PC-9 (cell line): ENCODE data around the gene NUP54. TPM values are rescaled to one million over a fixed set of nuclear protein-coding genes. Genes with fewer than 3 reads are reported as not detected.
A peak's percentile ranks its signal among the peaks of the same experiment; 100 is the strongest.

Experiments used
- BruUV-seq: library from RNA; stranded (reverse); fragments of 400-500 nt; replicated peaks from 2 replicates; lab custom pipeline; 2021; lab: Mats Ljungman, UMichigan
- CTCF ChIA-PET: fragments of 300-600 bp; sonication (Branson Sonifier 250); formaldehyde crosslinking; loops from one replicate; lab custom pipeline; 2022; ENCODE audit warnings: antibody characterized with exemption; lab: Charles Lee
- POLR2A ChIA-PET: fragments of 300-600 bp; sonication (Branson Sonifier 250); formaldehyde crosslinking; loops from one replicate; lab custom pipeline; 2022; ENCODE audit warnings: antibody characterized with exemption; ENCODE audit not compliant: unreplicated experiment; lab: Charles Lee
- DNase-seq, 2 experiments: peaks; one replicate each; pipeline versions ENCODE4 v3.0.0 to v3.0.0-alpha.2; 2015 to 2022; ENCODE audit warnings: mixed read lengths in 1 of 2
- H2AFZ ChIP-seq: fragments of 200-600 bp; sonication (generic); 2 replicates; pipeline ENCODE4 v1.8.1; 2017; ENCODE audit warnings: antibody characterized with exemption
- H3F3A ChIP-seq: fragments of 200-600 bp; sonication (generic); 2 replicates; pipeline ENCODE4 v1.8.1; 2017; ENCODE audit warnings: antibody characterized with exemption, mild to moderate bottlenecking, low read depth; ENCODE audit not compliant: insufficient read depth
- H3K27ac ChIP-seq: fragments of 200-600 bp; sonication (generic); 2 replicates; pipeline ENCODE4 v1.6.1; 2016; ENCODE audit warnings: mixed run types
- H3K27me3 ChIP-seq: fragments of 200-600 bp; sonication (generic); 2 replicates; pipeline ENCODE4 v1.6.1; 2016; ENCODE audit warnings: low read depth, mixed run types; ENCODE audit not compliant: insufficient read depth
- H3K36me3 ChIP-seq: fragments of 200-600 bp; sonication (generic); 2 replicates; pipeline ENCODE4 v1.6.1; 2016; ENCODE audit warnings: low read depth, mixed run types
- H3K4me1 ChIP-seq: fragments of 200-600 bp; sonication (generic); replicated peaks from 2 replicates; pipeline ENCODE4 v1.6.1; 2016; ENCODE audit warnings: mixed run types; ENCODE audit not compliant: insufficient read depth
- H3K4me2 ChIP-seq: fragments of 200-600 bp; sonication (generic); 2 replicates; pipeline ENCODE4 v1.6.1; 2017; ENCODE audit warnings: mixed run types
- H3K4me3 ChIP-seq: fragments of 200-600 bp; sonication (generic); 2 replicates; pipeline ENCODE4 v1.6.1; 2016; ENCODE audit warnings: mixed run types
- H3K79me2 ChIP-seq: fragments of 200-600 bp; sonication (generic); 2 replicates; pipeline ENCODE4 v1.6.1; 2017; ENCODE audit warnings: low read depth, mixed run types
- H3K9me2 ChIP-seq: fragments of 200-600 bp; sonication (generic); 2 replicates; pipeline ENCODE4 v1.8.1; 2017; ENCODE audit warnings: mild to moderate bottlenecking; ENCODE audit not compliant: insufficient read depth
- H3K9me3 ChIP-seq: fragments of 200-600 bp; sonication (generic); 2 replicates; pipeline ENCODE4 v1.8.1; 2016; ENCODE audit warnings: low read depth; ENCODE audit not compliant: insufficient read depth
- H4K20me1 ChIP-seq: fragments of 200-600 bp; sonication (generic); 2 replicates; pipeline ENCODE4 v1.8.1; 2017; ENCODE audit not compliant: insufficient read depth
- EZH2 ChIP-seq: fragments of 200-600 bp; sonication (generic); IDR thresholded peaks from 2 replicates; pipeline ENCODE4 v1.8.0; 2017; ENCODE audit warnings: antibody characterized with exemption, low read depth
- intact Hi-C: fragments of 100-400 bp; cut with micrococcal nuclease; formaldehyde crosslinking; loops from one replicate; pipeline ENCODE4 v1.10.0; 2022; ENCODE audit not compliant: unreplicated experiment
- total RNA-seq: library from RNA; stranded (reverse); gene quantifications from 2 replicates; pipeline ENCODE4 v1.2.3, GENCODE V29; 2021
- TF ChIP-seq, protein P1 (sequence below): fragments of 200-600 bp; sonication (generic); conservative IDR thresholded peaks from 2 replicates; pipeline ENCODE4 v1.6.1; 2017; ENCODE audit warnings: mixed run types, antibody characterized with exemption, mild to moderate bottlenecking, moderate library complexity

The NUP54 gene
- total RNA-seq, 1 experiment from 2014 or later, result 30.9 TPM

DNA sequence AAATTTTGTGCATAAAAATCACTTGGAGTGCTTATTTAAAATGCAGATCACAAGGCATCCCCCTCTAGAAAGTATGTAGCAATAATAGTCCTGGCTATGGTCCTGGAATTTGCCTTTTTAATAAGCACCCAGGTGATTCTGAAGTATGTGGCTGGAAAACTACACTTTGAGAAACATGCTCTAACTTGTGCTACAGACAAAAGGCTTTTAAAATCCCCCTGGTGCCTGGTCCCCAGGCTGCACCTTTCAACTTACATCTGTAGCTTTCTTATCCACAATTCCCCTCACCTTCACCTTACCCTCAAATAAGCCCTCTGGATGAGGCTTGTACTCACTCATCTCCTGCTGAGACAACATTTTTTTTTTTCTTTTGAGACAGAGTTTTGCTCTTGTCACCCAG is 52.6 kb downstream of the NUP54 start:
- H3K4me3 ChIP-seq, result no peak overlapping the region
- CTCF ChIA-PET, result no interaction called here
- no peaks in the 10 kb centered on the region for H3K27me3 ChIP-seq
- BruUV-seq, result no TSS peak
- H4K20me1 ChIP-seq, result no peaks in the 10 kb centered on the region
- H3K4me2 ChIP-seq, result no peak overlapping the region
- H3K36me3 ChIP-seq, result no peaks in the 10 kb centered on the region
- no peak overlapping the region for H3K27ac ChIP-seq
- H2AFZ ChIP-seq, result no peak overlapping the region
- intact Hi-C loops, result no loop called here
- TF ChIP-seq, protein P1, sequence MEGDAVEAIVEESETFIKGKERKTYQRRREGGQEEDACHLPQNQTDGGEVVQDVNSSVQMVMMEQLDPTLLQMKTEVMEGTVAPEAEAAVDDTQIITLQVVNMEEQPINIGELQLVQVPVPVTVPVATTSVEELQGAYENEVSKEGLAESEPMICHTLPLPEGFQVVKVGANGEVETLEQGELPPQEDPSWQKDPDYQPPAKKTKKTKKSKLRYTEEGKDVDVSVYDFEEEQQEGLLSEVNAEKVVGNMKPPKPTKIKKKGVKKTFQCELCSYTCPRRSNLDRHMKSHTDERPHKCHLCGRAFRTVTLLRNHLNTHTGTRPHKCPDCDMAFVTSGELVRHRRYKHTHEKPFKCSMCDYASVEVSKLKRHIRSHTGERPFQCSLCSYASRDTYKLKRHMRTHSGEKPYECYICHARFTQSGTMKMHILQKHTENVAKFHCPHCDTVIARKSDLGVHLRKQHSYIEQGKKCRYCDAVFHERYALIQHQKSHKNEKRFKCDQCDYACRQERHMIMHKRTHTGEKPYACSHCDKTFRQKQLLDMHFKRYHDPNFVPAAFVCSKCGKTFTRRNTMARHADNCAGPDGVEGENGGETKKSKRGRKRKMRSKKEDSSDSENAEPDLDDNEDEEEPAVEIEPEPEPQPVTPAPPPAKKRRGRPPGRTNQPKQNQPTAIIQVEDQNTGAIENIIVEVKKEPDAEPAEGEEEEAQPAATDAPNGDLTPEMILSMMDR, result no peak
- TF ChIP-seq EZH2, result no peak
- H3K4me1 ChIP-seq, result peaks cover 6% of the 10 kb centered on the region; the same call in 1 of the 2 replicates
- no peaks in the 10 kb centered on the region for H3K79me2 ChIP-seq
- peaks cover 5% of the 10 kb centered on the region; the same call in 1 of the 2 replicates for H3F3A ChIP-seq
- H3K9me2 ChIP-seq, result no peaks in the 10 kb centered on the region
- DNase-seq, result no peak
- no peaks in the 10 kb centered on the region for H3K9me3 ChIP-seq
- POLR2A ChIA-PET, result no interaction called here

DNA sequence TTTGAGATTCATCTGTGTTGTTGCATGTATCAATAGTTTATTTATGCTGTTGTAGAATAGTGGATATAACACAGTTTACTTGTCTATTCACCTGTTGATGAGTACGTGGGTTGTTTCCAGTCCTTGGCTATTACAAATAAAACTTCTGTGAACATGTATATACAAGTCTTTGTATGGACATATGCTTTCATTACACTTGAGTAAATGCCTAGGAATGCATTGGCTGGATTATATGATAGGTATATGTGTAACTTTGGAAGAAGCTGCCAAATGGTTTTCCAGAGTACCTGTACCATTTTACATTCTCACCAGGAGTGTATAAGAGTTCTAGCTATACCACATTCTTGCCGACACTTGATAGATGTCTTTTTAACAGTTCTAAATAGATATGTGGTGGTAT is 57.1 kb downstream of the NUP54 start:
- POLR2A ChIA-PET, result no interaction called here
- H3F3A ChIP-seq, result peaks cover 8% of the 10 kb centered on the region; the same call in 1 of the 2 replicates
- H4K20me1 ChIP-seq, result no peaks in the 10 kb centered on the region
- no peak overlapping the region for H3K4me3 ChIP-seq
- no peak for TF ChIP-seq EZH2
- TF ChIP-seq, protein P1, result no peak
- H3K9me2 ChIP-seq, result no peaks in the 10 kb centered on the region
- intact Hi-C loops, result no loop called here
- H2AFZ ChIP-seq, result no peak overlapping the region
- H3K4me1 ChIP-seq, result peaks cover 15% of the 10 kb centered on the region; the same call in 1 of the 2 replicates
- DNase-seq, result no peak
- H3K4me2 ChIP-seq, result peak overlapping the region; percentile 49; the same call in 1 of the 2 replicates
- CTCF ChIA-PET, result interaction anchor here (0.6 kb wide), 1 partner anchor 89 kb away, joined by 5 read pairs; no protein-coding TSS in a partner anchor
- H3K27me3 ChIP-seq, result no peaks in the 10 kb centered on the region
- H3K79me2 ChIP-seq, result no peaks in the 10 kb centered on the region
- H3K36me3 ChIP-seq, result no peaks in the 10 kb centered on the region
- no TSS peak for BruUV-seq
- H3K9me3 ChIP-seq, result no peaks in the 10 kb centered on the region
- no peak overlapping the region for H3K27ac ChIP-seq

DNA sequence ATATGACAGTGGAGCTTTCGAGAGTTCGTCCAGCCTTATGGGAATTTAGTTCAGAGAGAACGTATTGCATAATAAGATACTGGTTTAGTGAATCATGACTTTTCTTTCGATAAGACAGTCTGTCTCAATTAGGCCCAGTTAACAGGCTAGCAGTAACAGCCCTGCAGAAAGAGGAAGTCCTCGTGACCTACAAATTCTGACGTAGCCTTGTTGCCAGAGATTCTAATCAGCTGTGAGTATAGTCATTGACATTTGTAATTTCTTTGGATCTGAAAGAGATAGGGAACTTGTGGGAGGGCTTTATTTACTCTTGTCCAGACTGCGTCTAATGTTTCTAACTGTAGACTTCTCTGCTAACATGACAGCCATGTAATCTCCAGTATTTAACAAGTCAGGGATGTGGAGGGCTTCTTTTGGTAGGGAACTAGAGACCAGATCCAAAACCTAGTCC is 57.9 kb downstream of the NUP54 start:
- intact Hi-C loops, result no loop called here
- TF ChIP-seq, protein P1, result no peak
- TF ChIP-seq EZH2, result no peak
- H3K4me3 ChIP-seq, result no peak overlapping the region
- H3K9me3 ChIP-seq, result no peaks in the 10 kb centered on the region
- no peak overlapping the region for H2AFZ ChIP-seq
- H3F3A ChIP-seq, result peaks cover 8% of the 10 kb centered on the region; the same call in 1 of the 2 replicates
- H3K79me2 ChIP-seq, result no peaks in the 10 kb centered on the region
- peaks cover 15% of the 10 kb centered on the region; the same call in 1 of the 2 replicates for H3K4me1 ChIP-seq
- no peaks in the 10 kb centered on the region for H3K9me2 ChIP-seq
- CTCF ChIA-PET, result interaction anchor here (0.6 kb wide), 1 partner anchor 88 kb away, joined by 5 read pairs; no protein-coding TSS in a partner anchor
- DNase-seq, result peak; percentile 23 to 90
- BruUV-seq, result no TSS peak
- POLR2A ChIA-PET, result interaction anchor here (0.6 kb wide), 1 partner anchor 149 kb away, joined by 3 read pairs; the partner anchor contains the start of gene NAAA
- no peaks in the 10 kb centered on the region for H3K27me3 ChIP-seq
- H3K27ac ChIP-seq, result peak overlapping the region; percentile 68
- H3K36me3 ChIP-seq, result no peaks in the 10 kb centered on the region
- H3K4me2 ChIP-seq, result peak overlapping the region; percentile 49
- no peaks in the 10 kb centered on the region for H4K20me1 ChIP-seq
